Activated T-helper 1 cell treated with anti-CD3 and anti-CD28 coated beads, Interleukin-12 subunit alpha, Interleukin-12 subunit beta, Interleukin-2, Interleukin-4 antibody, amounts not matched to agents 30 ng/mL and 10 ng/mL and 1 ng/mL, durations not matched to agents 14 hours and 24 hours and 36 hours (primary cell): ENCODE results near the gene APLN. TPM values are rescaled to one million over a fixed set of nuclear protein-coding genes. Genes with fewer than 3 reads are reported as not detected.

Experiments used
- DNase-seq: peaks from one replicate; pipeline ENCODE4 v3.0.0; 2021; ENCODE audit warnings: low spot score
- H3K27ac Mint-ChIP-seq: one replicate; pipeline ENCODE4 v1.8.0; 2021; ENCODE audit warnings: mild to moderate bottlenecking, mixed read lengths
- H3K27me3 Mint-ChIP-seq: one replicate; pipeline ENCODE4 v1.8.0; 2022; ENCODE audit warnings: mild to moderate bottlenecking, moderate library complexity, mixed read lengths; ENCODE audit not compliant: insufficient read depth
- H3K36me3 Mint-ChIP-seq: one replicate; pipeline ENCODE4 v1.8.0; 2021; ENCODE audit warnings: low read depth, mixed read lengths
- H3K4me1 Mint-ChIP-seq: one replicate; pipeline ENCODE4 v1.8.0; 2021; ENCODE audit warnings: low read depth, mixed read lengths
- H3K4me3 Mint-ChIP-seq: one replicate; pipeline ENCODE4 v1.8.0; 2021; ENCODE audit warnings: mild to moderate bottlenecking, moderate library complexity, mixed read lengths
- H3K9me3 Mint-ChIP-seq: one replicate; pipeline ENCODE4 v1.8.0; 2021; ENCODE audit warnings: mixed read lengths
- intact Hi-C: fragments of 100-400 bp; cut with micrococcal nuclease; formaldehyde crosslinking; loops from one replicate; pipeline ENCODE4 v1.15.1; 2024
- total RNA-seq: library from RNA; stranded (reverse); gene quantifications from 2 replicates; pipeline ENCODE4 v1.2.3, GENCODE V29; 2022

APLN gene
- total RNA-seq, 1 donor from 2014 or later: 0.26 TPM

DNA sequence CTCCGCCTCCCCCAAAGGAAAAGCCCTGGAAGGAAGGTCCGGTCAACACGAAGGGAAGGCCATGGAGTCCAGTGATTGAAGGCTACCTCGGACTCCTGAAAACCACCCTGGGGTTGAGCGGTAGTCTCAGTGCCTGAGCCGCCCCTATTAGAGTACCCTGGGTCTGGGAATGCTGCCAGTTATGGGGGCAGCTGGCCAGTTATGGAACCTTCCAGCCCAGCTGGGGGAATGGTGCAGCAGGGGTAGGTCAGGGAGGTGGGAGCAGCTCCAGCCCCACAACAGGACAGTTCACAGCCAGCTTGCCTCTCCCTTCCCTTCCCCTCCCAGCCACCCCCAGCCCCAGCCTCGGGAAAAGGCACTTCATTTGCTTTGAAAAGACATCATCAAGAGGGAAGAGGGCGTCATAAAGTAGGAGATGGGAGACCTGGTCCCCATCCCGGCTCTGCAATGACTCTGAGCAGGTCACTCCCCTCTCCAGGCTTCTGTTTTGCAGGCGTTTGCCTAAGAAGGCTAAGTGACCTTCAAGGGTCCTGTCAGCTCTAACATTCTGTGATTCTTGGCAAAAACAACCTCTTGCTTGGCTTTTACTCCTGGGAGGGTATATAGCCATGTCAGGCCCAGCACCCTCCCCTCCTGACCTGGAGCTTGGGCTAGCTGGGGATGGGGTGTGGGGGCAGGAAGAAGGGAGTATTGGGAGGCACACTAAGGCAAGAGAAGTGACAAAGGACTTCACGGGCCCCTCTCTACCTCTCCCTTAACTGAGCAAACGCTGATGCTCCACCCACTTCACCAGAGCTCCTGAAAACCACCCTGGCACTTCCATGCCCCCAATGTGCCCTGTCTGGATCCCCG lies 8.0 kb downstream of the APLN start:
- Mint-ChIP-seq H3K27ac (no peak overlapping the region), H3K36me3 (no peaks in the 10 kb centered on the region)

DNA sequence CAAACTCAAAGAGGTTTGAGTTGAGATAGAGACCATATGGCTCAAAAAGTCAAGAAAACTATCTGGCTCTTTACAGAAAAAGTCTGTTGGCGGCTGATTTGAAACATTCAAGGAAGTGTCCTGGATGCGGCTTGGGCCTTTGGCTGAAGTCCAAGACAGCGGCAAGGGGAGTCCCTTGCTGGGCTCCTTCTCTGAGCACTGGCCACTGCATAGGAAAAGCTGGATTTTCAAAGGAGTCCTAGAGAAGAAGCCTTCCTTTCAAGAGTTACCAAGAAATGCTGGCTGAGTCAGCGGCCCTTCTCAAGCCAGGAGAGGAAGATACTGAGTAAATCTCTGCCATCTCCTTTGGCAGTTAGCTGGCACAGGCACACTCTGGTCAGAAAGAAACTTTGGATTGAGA lies 12.1 kb downstream of the APLN start:
- H3K27ac Mint-ChIP-seq: no peak overlapping the region
- DNase-seq: no peak
- H3K27me3 Mint-ChIP-seq: peaks cover 1% of the 10 kb centered on the region
- H3K4me1 Mint-ChIP-seq: no peaks in the 10 kb centered on the region
- no peaks in the 10 kb centered on the region for H3K9me3 Mint-ChIP-seq
- no peaks in the 10 kb centered on the region for H3K36me3 Mint-ChIP-seq
- intact Hi-C loops: no loop called here
- no peak overlapping the region for H3K4me3 Mint-ChIP-seq

More for the DNA sequence above, 8.0 kb downstream of the APLN start:
- Mint-ChIP-seq H3K4me3 (no peak overlapping the region), H3K4me1 (no peaks in the 10 kb centered on the region), H3K27me3 (peaks cover 10% of the 10 kb centered on the region), H3K9me3 (no peaks in the 10 kb centered on the region)
- intact Hi-C loops: no loop called here
- DNase-seq: no peak

DNA sequence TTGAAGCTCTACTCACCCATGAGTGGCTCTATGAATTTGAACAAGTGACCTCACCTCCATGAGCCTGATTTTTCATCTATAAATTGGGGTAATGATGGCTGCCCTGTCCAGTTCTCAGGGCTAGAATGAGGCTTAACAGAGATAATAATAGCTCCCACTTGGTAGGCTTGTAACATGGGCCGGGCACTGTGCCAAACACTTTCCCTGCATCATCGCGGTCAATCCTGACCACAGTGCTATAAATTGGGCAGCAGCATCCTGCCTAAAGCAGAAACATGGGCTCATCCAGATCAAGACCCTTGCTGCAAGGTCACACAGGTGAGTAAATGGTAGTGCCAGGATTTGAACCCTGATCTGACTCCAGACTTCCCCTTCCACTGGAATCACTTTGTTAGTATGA lies 12.8 kb downstream of the APLN start:
- Mint-ChIP-seq H3K27ac (no peak overlapping the region), H3K36me3 (no peaks in the 10 kb centered on the region), H3K4me3 (no peak overlapping the region), H3K4me1 (no peaks in the 10 kb centered on the region), H3K9me3 (no peaks in the 10 kb centered on the region), H3K27me3 (peaks cover 1% of the 10 kb centered on the region)
- intact Hi-C loops: no loop called here
- DNase-seq: no peak

DNA sequence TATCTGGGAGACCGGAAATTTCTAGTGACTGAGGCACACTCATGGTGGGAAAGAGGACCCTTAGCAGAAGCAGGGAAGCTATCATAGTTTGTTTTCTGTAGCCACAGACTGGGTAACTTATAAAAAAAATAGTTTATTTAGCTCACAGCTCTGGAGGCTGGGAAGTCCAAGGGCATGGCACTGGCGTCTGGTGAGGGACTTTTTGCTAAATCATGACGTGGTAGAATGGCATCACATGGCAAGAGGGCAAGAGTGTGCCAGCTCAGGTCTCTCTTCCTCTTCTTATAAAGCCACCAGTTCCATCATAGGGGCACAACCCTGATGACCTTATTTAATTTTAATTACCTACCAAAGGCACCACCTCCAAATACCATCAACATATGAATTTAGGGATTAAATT lies 13.3 kb downstream of the APLN start:
- H3K9me3 Mint-ChIP-seq: no peaks in the 10 kb centered on the region
- H3K4me3 Mint-ChIP-seq: no peak overlapping the region
- H3K27me3 Mint-ChIP-seq: peaks cover 1% of the 10 kb centered on the region
- H3K27ac Mint-ChIP-seq: no peak overlapping the region
- DNase-seq: no peak
- intact Hi-C loops: no loop called here
- H3K4me1 Mint-ChIP-seq: no peaks in the 10 kb centered on the region
- H3K36me3 Mint-ChIP-seq: no peaks in the 10 kb centered on the region

DNA sequence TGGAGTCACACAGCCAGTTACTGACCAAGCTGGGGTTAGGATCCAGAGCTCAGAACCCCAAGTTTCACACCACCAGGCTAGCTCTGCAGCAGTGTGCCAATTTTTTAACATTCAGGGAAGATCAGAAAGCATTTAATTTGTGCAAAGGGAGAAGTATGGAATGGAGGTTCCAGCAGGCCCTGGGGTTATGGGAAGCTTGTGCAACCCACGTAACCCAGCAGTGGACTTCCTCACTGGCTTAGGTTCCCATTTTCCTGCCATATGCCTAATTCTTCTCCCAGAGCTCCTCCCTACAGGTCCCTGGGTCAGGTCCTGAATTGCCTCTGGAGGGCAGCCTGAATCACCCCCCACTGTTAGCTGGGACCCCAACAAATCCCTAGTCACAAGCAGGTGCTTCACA lies 14.0 kb downstream of the APLN start:
- no peaks in the 10 kb centered on the region for H3K36me3 Mint-ChIP-seq
- H3K4me1 Mint-ChIP-seq: no peaks in the 10 kb centered on the region
- H3K27me3 Mint-ChIP-seq: peaks cover 1% of the 10 kb centered on the region
- no peak overlapping the region for H3K4me3 Mint-ChIP-seq
- H3K9me3 Mint-ChIP-seq: no peaks in the 10 kb centered on the region
- intact Hi-C loops: no loop called here
- H3K27ac Mint-ChIP-seq: no peak overlapping the region
- no peak for DNase-seq

DNA sequence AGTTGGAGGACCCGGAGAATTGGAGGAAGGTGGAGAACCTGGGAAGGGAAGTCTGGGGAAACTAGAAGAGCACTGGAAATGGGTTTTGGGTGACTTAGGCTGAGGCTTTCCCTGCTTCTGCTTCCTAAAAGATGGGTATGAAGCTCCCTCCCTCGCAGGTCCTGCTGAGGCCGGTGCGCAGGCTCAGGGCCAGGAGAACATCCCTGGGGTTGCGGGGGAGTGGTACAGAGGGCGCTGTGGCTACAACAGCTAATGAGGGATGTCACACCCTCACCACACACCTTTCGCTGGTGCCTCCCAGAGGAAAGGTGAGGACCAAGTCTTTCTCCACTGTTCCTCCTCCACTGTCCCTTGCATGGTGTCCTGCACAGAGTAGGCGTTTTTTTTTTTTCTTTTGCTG lies 15.8 kb downstream of the APLN start:
- H3K27me3 Mint-ChIP-seq: no peaks in the 10 kb centered on the region
- DNase-seq: no peak
- intact Hi-C loops: loop anchor here (10.0 kb wide), 1 partner anchor 266 kb away; the partner anchor contains the start of gene UTP14A
- no peaks in the 10 kb centered on the region for H3K9me3 Mint-ChIP-seq
- H3K27ac Mint-ChIP-seq: no peak overlapping the region
- no peaks in the 10 kb centered on the region for H3K4me1 Mint-ChIP-seq
- no peaks in the 10 kb centered on the region for H3K36me3 Mint-ChIP-seq
- H3K4me3 Mint-ChIP-seq: no peak overlapping the region

DNA sequence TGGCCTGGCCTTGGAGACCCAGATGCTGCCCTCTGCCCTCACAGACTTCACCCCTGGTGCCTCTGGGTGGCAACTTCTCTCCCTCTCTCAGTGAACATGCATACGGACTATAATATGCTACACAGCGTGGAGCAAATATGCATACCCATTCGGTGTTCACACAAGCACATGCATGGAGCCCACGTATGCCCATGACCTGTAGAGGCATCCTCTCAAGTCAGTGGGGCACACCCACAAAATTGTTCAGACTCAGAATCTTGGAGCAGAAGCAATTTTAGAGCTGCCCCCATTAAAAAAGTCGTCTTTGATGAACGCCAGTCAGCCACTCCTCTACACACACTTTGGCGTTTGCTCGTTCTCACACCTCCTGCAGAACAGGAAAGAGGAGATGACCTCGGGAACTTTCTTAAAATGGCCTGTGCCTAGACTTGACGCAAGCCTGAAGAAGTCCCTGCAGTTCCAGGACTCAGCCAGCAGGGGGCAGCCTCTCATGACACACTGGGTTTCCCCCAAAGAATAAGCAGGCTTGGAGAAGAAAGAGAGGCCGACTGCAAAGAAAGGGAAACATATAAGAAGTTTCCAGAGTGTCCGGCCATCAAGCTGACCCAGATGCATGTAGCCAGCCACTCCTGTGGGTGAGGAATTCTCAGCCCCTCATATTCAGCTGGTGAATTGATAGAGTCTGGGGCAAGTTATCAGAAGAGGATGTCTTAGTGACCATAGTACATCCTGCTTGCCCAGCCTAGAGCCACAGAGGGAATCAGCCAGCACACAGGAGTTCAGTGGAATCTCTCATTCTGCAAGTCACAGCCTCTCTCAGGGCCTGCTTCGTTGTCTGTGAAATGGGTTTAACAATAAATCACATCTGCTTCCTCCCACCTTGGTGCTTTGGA lies 17.3 kb downstream of the APLN start:
- no peak overlapping the region for H3K27ac Mint-ChIP-seq
- DNase-seq: peak; percentile 48
- no peaks in the 10 kb centered on the region for H3K4me1 Mint-ChIP-seq
- no peak overlapping the region for H3K4me3 Mint-ChIP-seq
- H3K9me3 Mint-ChIP-seq: no peaks in the 10 kb centered on the region
- H3K27me3 Mint-ChIP-seq: no peaks in the 10 kb centered on the region
- intact Hi-C loops: loop anchor here (1.0 to 10.0 kb wide), 5 partner anchors 30 to 267 kb away; partner anchors contain the start of gene UTP14A
- no peaks in the 10 kb centered on the region for H3K36me3 Mint-ChIP-seq

DNA sequence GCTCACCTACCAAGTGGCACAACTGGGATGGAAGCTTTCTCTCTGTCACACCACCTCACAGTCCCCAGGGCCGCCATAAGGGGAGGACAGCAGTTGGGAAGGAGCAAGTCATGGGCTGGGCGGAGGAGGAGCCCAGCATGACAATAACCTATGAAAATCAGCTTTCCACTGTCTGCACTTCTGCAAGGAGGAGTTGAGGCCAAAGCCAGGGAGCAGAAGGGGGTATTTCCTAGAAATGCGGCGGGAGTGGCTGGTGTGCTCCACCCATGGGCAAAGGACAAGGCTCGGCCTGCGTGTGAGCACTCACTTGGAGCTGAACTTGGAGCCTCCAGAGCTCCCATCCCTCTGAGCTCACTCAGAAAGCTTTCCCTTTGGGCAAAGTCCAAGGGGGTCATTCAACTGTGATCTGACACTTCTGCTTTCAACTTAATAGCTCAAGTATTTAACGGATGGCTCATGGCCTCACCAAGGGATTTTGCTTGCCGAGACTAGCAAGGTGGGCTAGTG lies 18.5 kb downstream of the APLN start:
- no peak for DNase-seq
- no peaks in the 10 kb centered on the region for H3K4me1 Mint-ChIP-seq

DNA sequence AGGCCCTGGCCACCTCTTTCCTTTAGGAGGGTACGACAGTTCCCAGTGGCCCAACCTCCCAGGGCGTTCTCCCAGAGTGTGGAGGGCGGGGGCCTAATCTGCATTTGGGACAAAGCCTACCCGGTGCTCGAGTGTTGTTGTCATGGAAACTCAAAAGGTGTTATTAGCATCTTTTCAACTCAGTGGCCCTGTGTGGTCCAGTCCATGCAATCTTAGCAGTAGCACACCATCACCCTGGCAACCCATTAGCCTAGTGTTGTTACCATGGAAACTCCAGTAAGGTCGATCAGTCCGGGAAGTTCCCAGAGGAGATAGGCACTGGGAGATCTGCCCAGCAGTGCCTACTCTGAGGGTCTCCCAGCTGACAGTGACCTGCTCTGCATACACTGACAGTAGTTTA lies 20.2 kb downstream of the APLN start:
- intact Hi-C loops: loop anchor here (10.0 kb wide), 1 partner anchor 270 kb away; the partner anchor contains the start of gene UTP14A
- H3K27me3 Mint-ChIP-seq: no peaks in the 10 kb centered on the region
- no peak overlapping the region for H3K27ac Mint-ChIP-seq
- no peaks in the 10 kb centered on the region for H3K36me3 Mint-ChIP-seq
- no peak for DNase-seq
- H3K9me3 Mint-ChIP-seq: no peaks in the 10 kb centered on the region
- no peak overlapping the region for H3K4me3 Mint-ChIP-seq
- H3K4me1 Mint-ChIP-seq: no peaks in the 10 kb centered on the region

More for the DNA sequence above, 18.5 kb downstream of the APLN start:
- intact Hi-C loops: loop anchor here (2.0 to 10.0 kb wide), 2 partner anchors 145 to 269 kb away; partner anchors contain the start of gene UTP14A
- H3K36me3 Mint-ChIP-seq: no peaks in the 10 kb centered on the region
- no peak overlapping the region for H3K4me3 Mint-ChIP-seq
- H3K9me3 Mint-ChIP-seq: no peaks in the 10 kb centered on the region
- H3K27ac Mint-ChIP-seq: no peak overlapping the region
- no peaks in the 10 kb centered on the region for H3K27me3 Mint-ChIP-seq

DNA sequence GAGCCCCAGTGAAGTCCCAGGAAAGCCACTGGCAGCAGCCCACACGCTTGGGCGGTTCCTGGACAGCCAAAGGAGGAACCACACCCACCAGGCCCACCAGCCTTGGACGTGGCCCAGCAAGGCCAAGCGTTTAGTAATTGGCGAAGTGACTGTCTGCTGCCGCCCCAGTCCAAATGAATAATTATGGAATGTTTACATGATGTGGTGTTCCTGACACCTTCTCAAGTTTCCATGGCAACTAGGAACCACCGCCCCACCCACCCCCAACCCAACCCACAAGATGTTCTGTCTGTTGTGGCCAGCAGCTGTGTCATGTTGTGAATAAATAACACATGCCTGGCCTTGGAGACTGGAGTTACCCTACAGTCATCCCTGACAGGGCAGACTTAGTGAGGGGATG lies 22.3 kb downstream of the APLN start:
- Mint-ChIP-seq H3K4me3 (no peak overlapping the region), H3K27me3 (peaks cover 2% of the 10 kb centered on the region), H3K4me1 (no peaks in the 10 kb centered on the region), H3K36me3 (no peaks in the 10 kb centered on the region), H3K27ac (no peak overlapping the region), H3K9me3 (no peaks in the 10 kb centered on the region)
- intact Hi-C loops: loop anchor here (10.0 kb wide), 1 partner anchor 272 kb away; the partner anchor contains the start of gene UTP14A
- no peak for DNase-seq

DNA sequence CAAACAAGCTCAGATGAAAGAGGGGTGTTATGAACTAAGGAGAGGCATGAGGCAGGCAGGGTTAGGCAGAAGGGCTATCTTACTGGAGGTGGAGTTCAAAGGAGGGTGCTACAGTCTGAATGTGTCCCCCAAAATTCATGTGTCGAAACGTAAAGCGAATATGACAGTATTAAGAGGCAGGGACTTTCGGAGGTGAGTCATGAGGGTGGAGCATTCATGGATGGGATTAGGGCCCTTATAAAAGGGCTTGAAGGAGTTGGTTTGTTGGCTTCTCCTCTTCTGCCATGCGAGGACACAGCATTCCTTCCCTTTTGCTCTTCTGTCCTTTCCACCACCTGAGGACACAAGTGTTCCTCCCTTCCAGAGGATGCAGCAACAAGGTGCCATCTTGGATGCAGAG lies 22.9 kb downstream of the APLN start:
- Mint-ChIP-seq H3K4me3 (no peak overlapping the region), H3K4me1 (no peaks in the 10 kb centered on the region), H3K9me3 (no peaks in the 10 kb centered on the region), H3K27ac (no peak overlapping the region), H3K36me3 (no peaks in the 10 kb centered on the region), H3K27me3 (peaks cover 2% of the 10 kb centered on the region)
- no peak for DNase-seq
- intact Hi-C loops: loop anchor here (10.0 kb wide), 1 partner anchor 273 kb away; the partner anchor contains the start of gene UTP14A

DNA sequence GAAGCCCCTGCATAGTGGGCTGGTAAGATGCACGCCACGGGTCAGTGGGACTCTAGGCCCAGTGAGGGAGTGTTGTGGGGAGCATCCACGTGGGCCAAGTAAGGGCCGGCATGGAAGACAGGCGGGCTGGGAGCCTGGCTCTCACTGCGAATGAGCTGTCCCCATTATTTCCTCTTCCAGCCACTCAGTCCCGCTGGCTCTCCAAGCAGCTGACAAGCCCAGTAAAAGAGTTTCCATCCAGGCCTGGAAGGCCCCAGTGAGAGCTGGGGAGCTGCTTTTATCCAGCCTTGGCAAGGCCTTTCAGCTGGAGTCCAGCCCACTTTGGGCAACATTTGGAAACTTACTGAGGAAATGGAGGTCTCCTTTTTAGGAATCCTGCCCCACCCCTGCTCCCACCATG lies 24.9 kb downstream of the APLN start:
- DNase-seq: no peak
- H3K4me1 Mint-ChIP-seq: no peaks in the 10 kb centered on the region
- no peak overlapping the region for H3K27ac Mint-ChIP-seq
- no peaks in the 10 kb centered on the region for H3K36me3 Mint-ChIP-seq
- H3K4me3 Mint-ChIP-seq: no peak overlapping the region
- H3K27me3 Mint-ChIP-seq: peaks cover 11% of the 10 kb centered on the region
- no peaks in the 10 kb centered on the region for H3K9me3 Mint-ChIP-seq
- intact Hi-C loops: loop anchor here (10.0 kb wide), 1 partner anchor 275 kb away; the partner anchor contains the start of gene UTP14A
